GM19193 (cell line): ENCODE data around the gene CAPN11.
A peak's percentile ranks its signal among the peaks of the same experiment; 100 is the strongest.

ENCODE experiments used
- POLR2A ChIP-seq: IDR thresholded peaks from 4 replicates; pipeline ENCODE4 v1.6.1; 2011; ENCODE audit not compliant: insufficient read depth, insufficient read length; ENCODE audit errors: extremely low read depth

CAPN11 gene

DNA sequence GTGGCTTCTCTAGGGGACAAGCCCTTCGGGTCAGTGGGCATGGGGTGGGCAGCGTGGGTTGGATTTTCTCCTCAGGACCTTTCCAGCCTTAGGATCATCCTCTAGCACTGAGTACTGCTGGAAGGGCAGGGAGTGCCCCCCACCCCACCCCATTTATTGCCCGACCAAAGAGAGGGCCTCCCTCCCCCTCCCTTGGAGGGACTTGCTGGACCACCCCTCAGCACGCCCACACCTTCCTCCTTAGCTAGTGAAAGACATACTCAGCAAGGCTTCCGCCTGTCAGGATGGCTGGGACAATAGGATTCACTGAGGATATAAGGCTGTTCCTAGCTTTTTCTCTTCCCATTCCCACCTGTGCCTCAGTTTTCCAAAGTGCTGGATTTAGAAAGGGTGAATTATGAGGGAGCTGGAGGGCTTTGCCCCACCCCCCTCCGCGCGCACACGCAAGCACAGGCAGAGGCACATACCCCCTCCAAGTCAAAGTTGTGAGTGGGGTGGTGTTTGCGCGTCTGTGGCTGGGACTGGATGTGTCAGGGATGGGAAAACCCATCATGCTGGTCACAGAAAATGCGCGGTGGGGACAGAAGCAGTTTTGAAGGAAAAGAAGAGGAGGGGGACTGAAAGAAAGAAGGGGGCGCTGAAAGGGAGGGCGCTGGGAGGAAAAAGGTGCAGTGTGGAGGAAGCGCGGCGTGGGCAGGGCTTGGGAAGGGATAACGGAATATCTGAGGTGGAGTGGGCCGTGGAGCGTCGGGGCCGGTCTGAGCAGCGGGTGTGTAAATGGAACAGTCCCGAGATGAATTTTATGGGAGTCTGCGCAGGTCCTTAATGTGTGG, 64.1 kb downstream of the CAPN11 start:
- no peak for TF ChIP-seq POLR2A

DNA sequence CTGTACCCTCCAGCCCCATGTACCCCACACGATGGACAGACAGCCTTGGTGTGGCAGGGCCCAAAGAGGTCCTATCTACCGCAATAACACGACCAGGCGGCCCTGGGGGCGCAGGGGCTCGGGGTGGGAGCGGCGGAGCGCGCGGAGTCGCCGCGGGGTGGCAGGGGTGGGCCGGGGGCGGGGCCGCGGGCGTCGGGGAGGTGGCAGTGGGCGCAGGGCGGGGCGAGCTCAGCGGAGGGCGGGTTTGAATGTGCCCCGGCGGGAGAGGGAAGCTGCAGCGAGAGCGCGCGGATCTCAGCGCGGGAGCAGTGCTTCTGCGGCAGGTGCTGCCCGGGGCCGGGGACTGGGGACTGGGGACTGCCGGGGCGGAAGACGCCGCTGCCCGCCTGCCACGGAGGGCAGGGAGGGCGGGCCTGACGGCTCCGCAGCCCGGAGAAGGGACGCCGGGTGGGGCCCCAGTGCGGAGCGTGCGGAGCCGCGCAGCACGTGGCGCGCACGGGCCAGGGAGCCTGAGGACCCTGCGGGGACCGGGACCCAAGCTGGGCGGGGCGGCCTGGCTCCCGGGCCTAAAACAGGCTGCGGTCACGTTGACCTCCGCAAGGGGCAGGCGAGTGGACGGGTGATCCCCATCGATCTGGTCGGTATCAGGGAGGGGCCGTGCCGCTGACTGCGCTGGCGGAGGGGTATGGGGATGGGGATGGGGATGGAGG, 64.9 kb downstream of the CAPN11 start, which contains the start of gene SLC29A1:
SLC29A1 (plus strand) TSS at position 277 of the 710 bp plus-strand sequence. CDS start 3,719 bp downstream, outside the sequence.
- peak; percentile 74 for TF ChIP-seq POLR2A

DNA sequence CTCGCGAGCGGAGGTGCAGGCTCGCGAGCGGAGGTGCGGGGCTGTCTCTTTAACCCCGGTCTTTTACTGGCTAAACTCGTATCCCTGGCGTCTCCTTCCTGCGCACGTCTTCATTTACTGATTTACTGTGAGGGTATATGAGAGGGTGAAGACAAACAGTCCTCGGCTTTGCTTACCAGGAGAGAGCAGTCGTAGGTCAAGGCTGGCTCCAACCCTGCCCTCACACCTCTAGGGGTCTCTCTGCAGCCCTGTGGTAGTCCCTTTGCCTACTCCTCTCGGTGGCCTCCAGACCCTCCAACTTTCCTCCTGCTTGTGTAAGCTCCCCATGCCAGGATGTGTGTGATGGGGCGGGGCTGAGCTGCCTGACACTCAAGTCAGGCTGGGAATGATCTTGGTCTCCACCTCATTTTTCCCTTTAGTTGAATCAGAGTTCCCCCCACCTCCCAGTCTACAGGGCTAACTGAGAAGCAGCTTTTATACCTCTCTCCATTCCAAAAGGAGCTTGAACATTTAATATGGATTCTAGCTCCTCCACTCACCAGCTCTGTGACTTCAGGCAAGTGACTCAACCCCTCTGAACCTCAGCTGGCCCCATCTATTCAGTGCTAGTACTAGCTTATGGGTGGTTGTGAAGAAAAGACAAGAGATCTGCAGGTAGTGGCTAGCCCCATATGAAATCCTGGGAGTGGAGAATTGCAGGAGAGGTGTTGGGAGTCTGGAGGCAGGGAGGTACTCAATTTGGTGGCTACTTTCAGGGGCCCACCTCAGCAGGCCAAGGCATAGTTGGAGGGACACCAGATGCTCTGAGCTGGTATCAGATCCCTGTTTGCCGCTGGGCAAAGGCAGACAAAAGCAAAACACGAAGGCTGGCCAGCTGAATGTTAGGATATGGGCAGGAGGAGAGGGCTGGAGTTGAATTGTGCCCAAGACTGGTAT, 65.7 kb downstream of the CAPN11 start:
- TF ChIP-seq POLR2A: no peak

DNA sequence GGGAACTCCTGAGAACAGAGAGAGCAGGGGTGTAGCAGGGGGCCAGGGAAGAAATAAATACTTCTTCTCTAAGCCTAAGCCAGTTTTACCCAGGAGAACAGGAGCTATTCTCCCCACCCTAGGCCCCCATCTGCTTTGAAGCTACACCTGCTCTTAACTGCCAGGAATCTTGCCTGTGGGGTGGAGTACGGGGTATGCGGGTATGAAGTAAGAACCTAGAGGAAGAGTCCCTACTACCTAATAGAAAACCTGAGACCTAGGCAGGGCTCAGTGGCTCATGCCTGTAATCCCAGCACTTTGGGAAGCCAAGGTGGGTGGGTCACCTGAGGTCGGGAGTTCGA, 66.3 kb downstream of the CAPN11 start:
- no peak for TF ChIP-seq POLR2A

DNA sequence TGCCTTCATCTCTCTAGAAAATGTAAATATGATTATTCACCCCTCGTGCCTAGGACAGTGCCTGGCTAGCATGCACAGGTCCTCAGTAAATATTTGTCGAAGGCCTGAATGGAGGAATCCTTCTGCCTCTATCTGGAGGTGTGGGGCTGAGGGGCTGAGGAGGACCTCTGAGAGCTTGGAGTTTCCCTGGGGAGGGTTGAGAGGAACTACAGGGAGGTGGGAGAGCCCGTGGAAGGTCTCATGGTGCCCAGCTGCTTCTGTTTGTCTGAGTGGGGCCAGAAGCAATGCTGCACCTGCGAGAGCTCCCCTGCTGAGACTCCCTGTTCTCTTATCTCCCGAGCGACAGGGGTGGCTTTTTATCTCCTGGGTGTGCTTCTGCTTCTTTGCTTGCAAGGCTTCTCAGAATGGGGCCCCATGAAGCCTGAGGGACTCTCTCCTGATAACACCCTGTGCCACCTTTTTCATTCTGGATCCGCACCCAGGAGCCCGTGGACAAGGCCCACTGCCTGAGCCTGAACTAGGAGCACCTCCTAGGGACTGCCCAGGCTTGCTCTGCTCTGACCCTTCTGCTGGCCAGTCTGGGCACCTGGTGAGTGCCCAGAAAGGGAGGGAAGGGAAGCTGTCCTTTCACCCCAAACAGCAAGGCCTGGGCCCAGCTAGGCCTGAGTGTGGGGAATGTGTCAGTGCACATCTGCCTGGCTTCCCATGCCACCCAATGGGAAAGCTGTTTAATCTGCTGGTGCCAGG, 67.1 kb downstream of the CAPN11 start:
- no peak for TF ChIP-seq POLR2A

DNA sequence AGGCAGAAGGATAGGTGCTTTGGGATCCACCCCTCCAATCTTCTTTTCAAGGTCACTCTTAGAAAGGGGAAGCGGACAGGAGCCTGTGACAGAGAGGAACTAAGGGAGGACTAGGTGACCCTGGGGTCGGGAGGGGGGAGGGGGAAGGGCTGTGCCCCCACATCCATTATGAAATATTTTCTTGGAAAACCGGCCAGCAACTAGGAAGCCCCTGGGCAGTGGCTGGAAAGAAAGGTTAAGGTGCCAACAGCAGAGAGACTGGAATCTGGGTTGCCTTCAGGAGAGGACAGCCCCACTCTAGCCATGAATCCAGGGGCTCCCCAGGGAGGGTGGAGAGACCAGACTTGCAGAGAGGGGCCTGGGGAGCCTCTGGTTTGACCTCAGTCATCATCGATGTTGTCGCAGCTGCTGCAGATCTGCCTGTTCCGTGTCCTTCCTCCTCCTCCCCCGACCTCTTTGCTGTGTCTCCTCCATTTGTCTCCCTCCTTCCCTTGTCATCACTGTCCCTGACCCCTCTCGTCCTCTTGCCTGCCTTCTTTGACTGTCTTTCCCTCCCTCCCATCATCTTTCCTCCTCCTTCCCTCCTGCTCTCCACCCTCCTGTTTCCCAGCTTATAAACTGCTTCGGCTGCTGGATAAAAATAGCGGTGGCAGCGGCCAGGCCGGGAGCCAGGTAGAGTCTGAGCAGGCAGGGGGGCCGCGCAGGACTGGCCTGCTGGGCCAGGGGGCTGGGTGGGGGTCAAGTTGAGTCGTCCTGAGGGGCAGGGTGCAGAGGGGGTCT, 67.9 kb downstream of the CAPN11 start:
- no peak for TF ChIP-seq POLR2A

DNA sequence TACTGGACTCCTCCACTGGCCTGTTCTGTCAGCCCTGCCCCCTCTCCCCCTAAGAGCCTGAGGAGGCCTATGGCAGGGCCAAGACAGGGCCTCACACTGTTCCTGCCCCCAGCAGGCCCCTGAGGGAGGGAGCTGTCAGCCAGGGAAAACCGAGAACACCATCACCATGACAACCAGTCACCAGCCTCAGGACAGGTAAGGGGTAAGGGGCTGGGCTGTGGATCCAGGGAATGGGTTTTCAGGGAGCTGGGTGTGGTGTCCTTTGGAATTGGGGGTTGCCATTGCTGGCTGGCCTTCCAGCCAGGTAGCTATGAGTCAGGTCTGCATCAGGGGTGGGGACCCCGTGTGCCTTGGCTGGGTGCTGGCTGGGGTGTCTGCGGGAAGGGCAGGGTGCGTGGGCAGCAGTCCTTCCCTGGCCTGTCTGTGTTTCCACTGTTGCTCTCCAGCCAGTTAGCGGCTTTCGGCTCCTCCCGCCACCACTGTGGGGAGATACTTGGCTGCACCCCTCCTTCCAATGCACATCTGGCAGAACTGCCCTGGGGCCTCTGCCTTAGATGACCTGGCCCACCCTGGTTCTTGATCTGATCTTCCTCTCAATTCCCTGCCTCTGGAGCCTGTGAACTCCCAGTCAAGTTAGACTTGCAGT, 68.7 kb downstream of the CAPN11 start:
- no peak for TF ChIP-seq POLR2A

DNA sequence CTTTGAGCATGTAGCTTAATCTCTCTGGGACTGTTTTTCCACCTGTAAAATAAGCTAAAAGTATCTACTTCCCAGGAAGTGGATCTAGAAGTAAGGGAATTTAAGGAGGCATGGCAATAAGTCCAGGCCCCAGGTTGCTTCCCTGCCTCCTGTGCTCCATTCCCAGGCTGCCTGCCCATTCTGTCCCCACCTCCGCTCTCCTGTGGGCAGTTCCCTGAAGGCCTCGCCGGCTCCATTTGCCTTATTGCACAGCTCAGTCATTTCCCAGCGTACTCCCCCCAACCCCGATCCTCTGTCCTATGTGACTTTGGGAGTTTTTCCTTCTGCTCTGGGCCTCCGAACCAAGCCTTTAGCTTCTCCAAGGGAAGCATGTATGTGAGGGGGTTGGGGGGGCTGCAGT, 69.4 kb downstream of the CAPN11 start:
- no peak for TF ChIP-seq POLR2A

DNA sequence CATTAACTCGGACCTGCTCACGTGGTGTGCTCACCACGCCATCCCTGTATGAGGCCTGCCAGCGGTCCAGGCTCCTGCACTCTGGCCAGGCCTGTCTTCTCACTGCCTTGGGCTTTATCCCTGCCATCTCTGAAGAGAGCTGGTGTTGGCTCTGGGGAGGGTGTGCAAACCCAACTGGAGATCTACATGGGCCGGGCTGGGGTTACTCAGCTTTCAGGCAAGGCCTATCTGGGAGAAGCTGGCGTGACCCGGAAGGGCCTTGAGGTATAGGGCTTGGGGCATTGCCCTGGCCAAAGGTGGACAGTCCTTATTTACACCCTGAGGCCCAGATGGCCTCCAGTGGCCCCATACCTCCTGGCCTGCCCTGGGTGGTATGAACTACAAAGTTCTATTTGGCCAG, 69.8 kb downstream of the CAPN11 start:
- no peak for TF ChIP-seq POLR2A

DNA sequence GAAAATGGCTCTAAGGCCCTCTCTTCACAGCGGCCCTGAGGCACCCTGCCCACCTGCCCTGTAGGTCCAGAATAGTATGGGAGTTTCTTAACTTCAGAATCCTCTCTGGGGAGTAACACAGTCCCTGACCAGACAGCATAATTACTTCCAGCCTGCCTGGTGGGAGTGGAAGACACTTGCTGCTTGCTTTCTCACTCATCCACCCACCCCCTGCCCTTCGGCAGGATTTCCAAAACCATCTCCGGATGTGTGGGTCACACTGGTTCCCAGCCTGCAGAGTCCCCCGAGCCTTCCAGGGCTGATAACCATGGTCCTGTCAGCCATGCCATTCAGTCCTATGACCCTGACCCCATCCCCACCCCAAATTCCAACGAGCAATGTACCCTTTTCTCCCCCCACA, 70.2 kb downstream of the CAPN11 start:
- no peak for TF ChIP-seq POLR2A

DNA sequence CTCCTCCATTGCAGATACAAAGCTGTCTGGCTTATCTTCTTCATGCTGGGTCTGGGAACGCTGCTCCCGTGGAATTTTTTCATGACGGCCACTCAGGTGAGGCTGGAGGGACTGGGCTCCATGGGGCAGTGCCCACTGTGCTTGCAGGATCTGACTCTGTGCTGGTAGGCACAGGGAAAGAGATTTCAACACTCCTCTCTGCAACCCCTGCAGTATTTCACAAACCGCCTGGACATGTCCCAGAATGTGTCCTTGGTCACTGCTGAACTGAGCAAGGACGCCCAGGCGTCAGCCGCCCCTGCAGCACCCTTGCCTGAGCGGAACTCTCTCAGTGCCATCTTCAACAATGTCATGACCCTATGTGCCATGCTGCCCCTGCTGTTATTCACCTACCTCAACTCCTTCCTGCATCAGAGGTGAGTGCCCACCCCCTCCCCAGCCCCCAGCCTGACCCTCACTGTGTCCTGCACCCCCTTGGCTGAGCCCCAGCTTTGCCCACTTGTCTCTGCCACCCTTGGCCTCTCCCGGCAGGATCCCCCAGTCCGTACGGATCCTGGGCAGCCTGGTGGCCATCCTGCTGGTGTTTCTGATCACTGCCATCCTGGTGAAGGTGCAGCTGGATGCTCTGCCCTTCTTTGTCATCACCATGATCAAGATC, 70.9 kb downstream of the CAPN11 start:
- no peak for TF ChIP-seq POLR2A

DNA sequence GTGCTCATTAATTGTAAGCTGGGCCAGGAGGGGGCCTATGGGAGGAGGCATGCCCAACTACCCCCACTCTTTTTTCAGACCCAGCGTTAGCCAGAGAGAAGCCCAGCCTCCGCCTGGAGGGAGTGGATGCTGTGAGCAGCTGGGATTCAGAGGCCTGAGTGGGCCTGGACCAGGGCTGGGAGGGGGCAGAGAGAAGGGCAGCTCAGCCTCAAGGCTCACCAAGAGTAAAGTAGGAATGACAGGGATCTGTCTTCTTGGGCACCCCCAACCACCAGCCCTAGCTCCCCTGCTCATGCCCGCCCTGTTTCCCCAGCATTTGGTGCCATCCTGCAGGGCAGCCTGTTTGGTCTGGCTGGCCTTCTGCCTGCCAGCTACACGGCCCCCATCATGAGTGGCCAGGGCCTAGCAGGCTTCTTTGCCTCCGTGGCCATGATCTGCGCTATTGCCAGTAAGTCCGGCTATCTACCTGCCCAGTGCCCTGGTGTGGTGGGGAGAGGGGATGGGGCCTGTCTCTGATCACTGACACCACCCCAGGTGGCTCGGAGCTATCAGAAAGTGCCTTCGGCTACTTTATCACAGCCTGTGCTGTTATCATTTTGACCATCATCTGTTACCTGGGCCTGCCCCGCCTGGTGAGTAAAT, 71.5 kb downstream of the CAPN11 start:
- no peak for TF ChIP-seq POLR2A

DNA sequence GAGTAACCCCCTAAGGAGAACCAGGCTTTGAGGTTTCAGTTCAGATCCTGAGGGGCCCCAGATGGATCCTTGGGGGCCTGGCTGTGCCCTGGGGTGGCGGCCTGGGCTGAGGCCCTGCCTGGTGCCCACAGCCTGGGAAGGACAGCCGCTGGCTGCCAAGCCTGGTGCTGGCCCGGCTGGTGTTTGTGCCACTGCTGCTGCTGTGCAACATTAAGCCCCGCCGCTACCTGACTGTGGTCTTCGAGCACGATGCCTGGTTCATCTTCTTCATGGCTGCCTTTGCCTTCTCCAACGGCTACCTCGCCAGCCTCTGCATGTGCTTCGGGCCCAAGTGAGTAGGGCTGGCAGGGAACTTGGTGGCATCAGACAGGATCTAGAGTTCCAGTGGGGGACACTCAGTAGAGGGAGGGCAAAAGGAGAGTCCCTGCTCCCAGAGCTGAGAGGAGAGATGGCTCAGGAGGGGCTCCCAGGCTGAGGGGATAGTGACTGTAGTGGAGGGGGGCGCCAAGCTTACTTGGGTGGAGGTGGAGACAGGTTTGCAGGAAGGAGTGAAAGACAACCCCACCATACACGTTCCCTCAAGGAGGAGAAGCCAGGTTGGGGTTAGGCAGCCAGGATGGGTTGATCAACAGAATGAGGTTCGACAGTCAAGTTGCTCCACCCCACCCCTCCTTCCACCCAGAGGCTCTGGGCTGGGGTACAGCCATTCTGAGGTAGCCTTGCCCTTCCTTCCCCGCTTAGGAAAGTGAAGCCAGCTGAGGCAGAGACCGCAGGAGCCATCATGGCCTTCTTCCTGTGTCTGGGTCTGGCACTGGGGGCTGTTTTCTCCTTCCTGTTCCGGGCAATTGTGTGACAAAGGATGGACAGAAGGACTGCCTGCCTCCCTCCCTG, 74.3 kb downstream of the CAPN11 start:
- TF ChIP-seq POLR2A: no peak
